Small intestine (tissue), 16 donors: ENCODE measurements around the gene GCNT4. TPM values are rescaled to one million over a fixed set of nuclear protein-coding genes. Genes with fewer than 3 reads are reported as not detected.
"Not testable (repeated sequence)": the region's sequence is repeated elsewhere in the genome, so short reads cannot be mapped to it uniquely, and the experiment has no call there.

Source experiments
- DNase-seq, 2 donors: peaks; one replicate each; pipeline versions ENCODE4 v3.0.0 to v3.0.0-alpha.2; 2013
- FAIRE-seq: peaks from 2 replicates; lab custom pipeline; 2012; peaks lifted over from hg19 to GRCh38; lab: Jason Lieb, UNC
- H3K27ac ChIP-seq, 3 donors: one replicate each; pipeline ENCODE4 v1.5.1; 2013; ENCODE audit warnings: low read length in 2 of 3, mild to moderate bottlenecking in 2 of 3, control low read depth in 1 of 3, inconsistent platforms in 1 of 3, low read depth in 1 of 3, moderate library complexity in 1 of 3
- H3K27me3 ChIP-seq, 3 donors: one replicate each; pipeline ENCODE4 v1.6.1; 2013; ENCODE audit warnings: low read length in 3 of 3, inconsistent platforms in 1 of 3; ENCODE audit not compliant: control insufficient read depth in 3 of 3, insufficient read depth in 3 of 3
- H3K36me3 ChIP-seq, 3 donors: one replicate each; pipeline ENCODE4 v1.6.1; 2013; ENCODE audit warnings: low read length in 3 of 3, inconsistent platforms in 1 of 3, low read depth in 1 of 3, mild to moderate bottlenecking in 1 of 3, moderate library complexity in 1 of 3; ENCODE audit not compliant: control insufficient read depth in 3 of 3, insufficient read depth in 2 of 3
- H3K4me1 ChIP-seq, 3 donors: one replicate each; pipeline ENCODE4 v1.6.1; 2013; ENCODE audit warnings: low read length in 2 of 3, inconsistent platforms in 1 of 3, low read depth in 1 of 3, mild to moderate bottlenecking in 1 of 3, moderate library complexity in 1 of 3; ENCODE audit not compliant: control insufficient read depth in 3 of 3, insufficient read depth in 2 of 3
- H3K4me3 ChIP-seq, 3 donors: one replicate each; pipeline ENCODE4 v1.5.1; 2013; ENCODE audit warnings: low read length in 3 of 3, control low read depth in 1 of 3, inconsistent platforms in 1 of 3, low read depth in 1 of 3, mild to moderate bottlenecking in 1 of 3, moderate library complexity in 1 of 3
- H3K9me3 ChIP-seq, 2 donors: one replicate each; pipeline ENCODE4 v1.6.1; 2013; ENCODE audit warnings: low read depth in 1 of 2, low read length in 1 of 2; ENCODE audit not compliant: control insufficient read depth in 2 of 2, insufficient read depth in 1 of 2
- WGBS, 3 donors: extraction: QIAGEN DNeasy Blood & Tissue Kit; methylation state at CpG; one replicate each; pipeline ENCODE4 v1.1.7; 2013; 5-methylcytosine and 5-hydroxymethylcytosine counted together
- long read RNA-seq, 10 donors: transcript quantifications; one replicate each; lab custom pipeline, GENCODE V29; 2026
- polyA plus RNA-seq, 4 donors: library from polyadenylated mRNA; stranded (reverse) in 3 of 4; unstranded in 1 of 4; fragments of 200-250 nt in 3 of 4; fragments of 120-200 nt in 1 of 4; gene quantifications; one replicate each; pipeline versions ENCODE4 v1.2.1 to v1.2.3, GENCODE V29; 2013
- donor health status: healthy with polysubstance abuse.
- donor health status: control.
- donor health status: control.
- donor health status: Bipolar disorder and iron deficiency.
- donor health status: healthy.

GCNT4 gene
- 10 to 100 TPM in 2 of 4 donors, 1 to 10 TPM in 2; 4.7 to 26.0 (median 13.3) TPM for polyA plus RNA-seq
- long read RNA-seq, donor 1, full-length matches to known transcripts: 82 of 82 reads
- long read RNA-seq, donor 1, partial matches to known transcripts: 0 of 82 reads
- long read RNA-seq, donor 1, other reads (novel, unspliced or antisense): 0 of 82 reads
- long read RNA-seq, donor 2, full-length matches to known transcripts: 17 of 17 reads
- long read RNA-seq, donor 2, partial matches to known transcripts: 0 of 17 reads
- long read RNA-seq, donor 2, other reads (novel, unspliced or antisense): 0 of 17 reads
- long read RNA-seq, donor 3, full-length matches to known transcripts: 29 of 29 reads
- long read RNA-seq, donor 3, partial matches to known transcripts: 0 of 29 reads
- long read RNA-seq, donor 3, other reads (novel, unspliced or antisense): 0 of 29 reads
- long read RNA-seq, donor 4: 0 reads
- long read RNA-seq, donor 5, full-length matches to known transcripts: 10 of 10 reads
- long read RNA-seq, donor 5, partial matches to known transcripts: 0 of 10 reads
- long read RNA-seq, donor 5, other reads (novel, unspliced or antisense): 0 of 10 reads
- long read RNA-seq, donor 6, full-length matches to known transcripts: 47 of 47 reads
- long read RNA-seq, donor 6, partial matches to known transcripts: 0 of 47 reads
- long read RNA-seq, donor 6, other reads (novel, unspliced or antisense): 0 of 47 reads
- long read RNA-seq, donor 7: 0 reads
- long read RNA-seq, donor 8, full-length matches to known transcripts: 1 of 1 reads
- long read RNA-seq, donor 8, partial matches to known transcripts: 0 of 1 reads
- long read RNA-seq, donor 8, other reads (novel, unspliced or antisense): 0 of 1 reads
- long read RNA-seq, donor 9, full-length matches to known transcripts: 13 of 13 reads
- long read RNA-seq, donor 9, partial matches to known transcripts: 0 of 13 reads
- long read RNA-seq, donor 9, other reads (novel, unspliced or antisense): 0 of 13 reads
- long read RNA-seq, donor 10, full-length matches to known transcripts: 9 of 9 reads
- long read RNA-seq, donor 10, partial matches to known transcripts: 0 of 9 reads
- long read RNA-seq, donor 10, other reads (novel, unspliced or antisense): 0 of 9 reads

DNA sequence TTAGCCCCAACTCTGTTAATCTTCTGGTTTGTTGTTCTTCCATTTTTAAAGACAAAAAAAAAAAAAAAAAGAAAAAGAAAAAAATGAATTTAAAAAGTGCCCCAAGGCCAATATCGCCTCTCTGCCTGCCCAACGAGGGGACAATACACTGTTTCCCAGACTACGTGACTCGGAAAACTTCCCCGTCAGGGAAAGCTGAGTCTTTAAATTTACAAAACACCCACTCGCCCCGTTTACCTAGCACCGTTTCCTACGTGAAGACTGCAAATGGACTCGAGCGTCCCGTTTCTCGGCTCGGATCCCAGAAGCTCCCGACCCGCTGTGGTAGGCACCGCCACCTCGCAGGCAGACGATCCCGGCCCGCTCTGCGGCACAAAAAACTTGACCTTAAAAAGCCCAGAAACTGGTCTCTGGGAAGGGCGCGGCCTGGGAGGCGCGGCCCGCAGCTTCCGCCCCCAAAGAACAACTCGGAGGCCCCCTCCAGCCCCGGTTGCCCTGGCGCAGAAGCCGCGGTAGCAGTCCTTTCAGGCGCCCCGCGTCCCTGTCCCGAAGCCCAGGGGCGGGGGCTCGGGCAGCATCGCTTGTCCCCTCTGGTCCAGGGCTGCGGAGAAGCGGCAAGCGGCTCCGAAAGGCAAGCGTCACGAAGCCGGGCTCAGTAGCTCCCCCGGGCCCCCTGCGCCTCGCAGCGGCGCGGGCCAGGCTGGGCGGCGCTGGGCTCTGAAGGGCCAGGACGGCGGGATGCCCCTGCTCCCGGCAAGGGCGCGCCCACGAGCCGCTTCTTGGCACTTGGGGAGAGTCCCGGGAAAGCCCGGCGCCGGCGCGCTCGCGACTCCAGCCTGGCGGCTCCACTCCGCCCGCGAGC lies at the start of gene GCNT4:
Gene GCNT4, minus strand, starts transcription at position 367 of the 862 bp plus-strand sequence. CDS start 22,521 bp downstream, outside the sequence.
- FAIRE-seq: no peak
- H3K27me3 ChIP-seq: peaks cover 0 to 2% (median 0%) of the 10 kb centered on the region in 3 donors
- peaks cover 0 to 12% (median 3%) of the 10 kb centered on the region in 3 donors for H3K36me3 ChIP-seq
- H3K4me1 ChIP-seq: peaks cover 0 to 35% (median 3%) of the 10 kb centered on the region in 3 donors
- whole genome bisulfite sequencing, 3 donors: 0 to 2% (median 2%) methylated on average over 51 to 74 of the region's 74 CpGs
- H3K27ac ChIP-seq: peak within 1 kb of the TSS; percentile 78 to 99 (median 84)
- H3K9me3 ChIP-seq: no peaks in the 10 kb centered on the region
- DNase-seq: peak; percentile 41 to 73
- peak within 1 kb of the TSS; percentile 54 to 78 (median 74) for H3K4me3 ChIP-seq

DNA sequence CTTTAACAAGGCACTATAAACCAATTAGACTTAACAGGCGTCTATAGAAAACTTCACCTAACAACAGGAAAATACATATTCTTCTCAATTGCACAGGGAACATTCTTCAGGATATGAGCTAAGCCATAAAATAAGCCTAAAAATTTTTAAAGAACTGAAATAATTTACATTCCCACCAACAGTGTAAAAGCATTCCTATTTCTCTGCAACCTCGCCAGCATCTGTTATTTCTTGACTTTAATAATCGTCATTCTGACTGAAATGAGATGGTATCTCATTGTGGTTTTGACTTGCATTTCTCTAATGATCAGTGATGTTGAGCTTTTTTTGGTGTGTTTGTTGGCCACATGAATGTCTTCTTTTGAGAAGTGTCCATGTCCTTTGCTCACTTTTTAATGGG lies 43.6 kb upstream of the GCNT4 start:
- 74 to 84% (median 78%) methylated on average over 3 of the region's 3 CpGs for WGBS, 3 donors
- H3K27me3 ChIP-seq, FAIRE-seq, H3K4me1 ChIP-seq, H3K27ac ChIP-seq, H3K4me3 ChIP-seq, DNase-seq, H3K36me3 ChIP-seq, H3K9me3 ChIP-seq: not testable (repeated sequence)

GRCh38 chr5:75091597-75091996 lies 39.2 kb upstream of the GCNT4 start:
- DNase-seq (no peak), FAIRE-seq (no peak)
- no peaks in the 10 kb centered on the region for H3K36me3 ChIP-seq
- no peaks in the 10 kb centered on the region for H3K4me1 ChIP-seq
- no peak overlapping the region for H3K4me3 ChIP-seq
- no peaks in the 10 kb centered on the region for H3K27me3 ChIP-seq
- no peaks in the 10 kb centered on the region for H3K9me3 ChIP-seq
- 83 to 94% (median 84%) methylated on average over 3 of the region's 3 CpGs for WGBS, 3 donors
- no peak overlapping the region for H3K27ac ChIP-seq

GRCh38 chr5:75089662-75090061 lies 37.3 kb upstream of the GCNT4 start:
- Histone ChIP-seq H3K4me1 (no peaks in the 10 kb centered on the region), H3K9me3 (no peaks in the 10 kb centered on the region), H3K27ac (no peak overlapping the region), H3K4me3 (no peak overlapping the region), H3K27me3 (no peaks in the 10 kb centered on the region), H3K36me3 (no peaks in the 10 kb centered on the region)
- WGBS, 3 donors: 74 to 86% (median 83%) methylated on average over 1 of the region's 1 CpG
- DNase-seq (no peak), FAIRE-seq (no peak)

GRCh38 chr5:75089137-75089536 lies 36.8 kb upstream of the GCNT4 start:
- H3K4me3 ChIP-seq: no peak overlapping the region
- H3K27me3 ChIP-seq: no peaks in the 10 kb centered on the region
- no peaks in the 10 kb centered on the region for H3K9me3 ChIP-seq
- FAIRE-seq (no peak), DNase-seq (no peak)
- no peaks in the 10 kb centered on the region for H3K4me1 ChIP-seq
- WGBS, 3 donors: 79 to 87% (median 81%) methylated on average over 1 of the region's 1 CpG
- H3K27ac ChIP-seq: no peak overlapping the region
- no peaks in the 10 kb centered on the region for H3K36me3 ChIP-seq

DNA sequence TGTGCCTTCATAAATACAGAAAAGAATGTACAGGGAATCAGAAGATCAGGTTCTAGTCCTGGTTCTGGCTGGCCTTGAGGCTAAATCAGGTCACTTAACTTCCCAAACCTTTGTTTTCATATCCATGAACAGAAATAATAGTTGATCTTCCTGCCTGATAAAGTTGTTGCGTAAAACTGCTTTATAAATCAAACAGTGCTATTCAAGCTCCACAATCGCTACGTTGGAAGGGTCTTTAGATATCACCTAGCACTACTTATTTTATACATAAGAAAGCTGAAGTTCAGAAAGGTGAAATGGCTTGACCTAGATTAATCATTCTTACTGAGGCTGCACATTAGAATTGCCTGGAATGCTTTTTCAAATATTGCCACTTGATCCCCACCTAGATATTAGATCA lies 36.3 kb upstream of the GCNT4 start:
- FAIRE-seq (no peak), DNase-seq (no peak)
- no peaks in the 10 kb centered on the region for H3K9me3 ChIP-seq
- no peak overlapping the region for H3K4me3 ChIP-seq
- H3K27me3 ChIP-seq: no peaks in the 10 kb centered on the region
- no peaks in the 10 kb centered on the region for H3K4me1 ChIP-seq
- no peaks in the 10 kb centered on the region for H3K36me3 ChIP-seq
- 91 to 98% (median 95%) methylated on average over 3 of the region's 3 CpGs for WGBS, 3 donors
- H3K27ac ChIP-seq: no peak overlapping the region

- H3K9me3 ChIP-seq: no peaks in the 10 kb centered on the region
- H3K4me1 ChIP-seq: no peaks in the 10 kb centered on the region
- H3K27me3 ChIP-seq: no peaks in the 10 kb centered on the region
- no peak overlapping the region for H3K4me3 ChIP-seq
- H3K27ac ChIP-seq: no peak overlapping the region
- FAIRE-seq: no peak
- no peak for DNase-seq
- no peaks in the 10 kb centered on the region for H3K36me3 ChIP-seq
- WGBS, 3 donors: 75 to 89% (median 81%) methylated on average over 2 of the region's 2 CpGs
Observed at GRCh38 chr5:75081510-75081909, 29.2 kb upstream of the GCNT4 start.
